Stimulated activated naive B cell treated with anti-CD40 and anti-IgM and Interleukin-4, amounts not matched to agents 10 μg/mL and 1 μg/mL and 100 μg/mL, for 72 hours (primary cell): ENCODE data around the gene LAMP5.
A peak's percentile ranks its signal among the peaks of the same experiment; 100 is the strongest.

ENCODE experiments used
- ATAC-seq, 2 donors: fragments of 150-1000 bp; cut with Tn5 transposase; replicated peaks; 2 replicates each; pipeline ENCODE4 v1.10.0; 2021; ENCODE audit warnings: moderate library complexity in 1 of 2
- DNase-seq: peaks from one replicate; pipeline ENCODE4 v3.0.0; 2021
- H3K27ac Mint-ChIP-seq: one replicate; pipeline ENCODE4 v1.8.0; 2022; ENCODE audit warnings: mild to moderate bottlenecking, mixed read lengths
- H3K27me3 Mint-ChIP-seq, 2 donors: one replicate each; pipeline ENCODE4 v1.8.0; 2022; ENCODE audit warnings: mixed read lengths in 2 of 2
- H3K36me3 Mint-ChIP-seq, 2 donors: one replicate each; pipeline ENCODE4 v1.8.0; 2022; ENCODE audit warnings: mixed read lengths in 2 of 2, mild to moderate bottlenecking in 1 of 2
- H3K4me1 Mint-ChIP-seq, 2 donors: one replicate each; pipeline ENCODE4 v1.8.0; 2022; ENCODE audit warnings: mixed read lengths in 2 of 2, mild to moderate bottlenecking in 1 of 2
- H3K4me3 Mint-ChIP-seq, 2 donors: one replicate each; pipeline ENCODE4 v1.8.0; 2022; ENCODE audit warnings: mild to moderate bottlenecking in 2 of 2, mixed read lengths in 2 of 2, moderate library complexity in 1 of 2
- H3K9me3 Mint-ChIP-seq, 2 donors: one replicate each; pipeline ENCODE4 v1.8.0; 2022; ENCODE audit warnings: mixed read lengths in 2 of 2, mild to moderate bottlenecking in 1 of 2

LAMP5 gene

DNA sequence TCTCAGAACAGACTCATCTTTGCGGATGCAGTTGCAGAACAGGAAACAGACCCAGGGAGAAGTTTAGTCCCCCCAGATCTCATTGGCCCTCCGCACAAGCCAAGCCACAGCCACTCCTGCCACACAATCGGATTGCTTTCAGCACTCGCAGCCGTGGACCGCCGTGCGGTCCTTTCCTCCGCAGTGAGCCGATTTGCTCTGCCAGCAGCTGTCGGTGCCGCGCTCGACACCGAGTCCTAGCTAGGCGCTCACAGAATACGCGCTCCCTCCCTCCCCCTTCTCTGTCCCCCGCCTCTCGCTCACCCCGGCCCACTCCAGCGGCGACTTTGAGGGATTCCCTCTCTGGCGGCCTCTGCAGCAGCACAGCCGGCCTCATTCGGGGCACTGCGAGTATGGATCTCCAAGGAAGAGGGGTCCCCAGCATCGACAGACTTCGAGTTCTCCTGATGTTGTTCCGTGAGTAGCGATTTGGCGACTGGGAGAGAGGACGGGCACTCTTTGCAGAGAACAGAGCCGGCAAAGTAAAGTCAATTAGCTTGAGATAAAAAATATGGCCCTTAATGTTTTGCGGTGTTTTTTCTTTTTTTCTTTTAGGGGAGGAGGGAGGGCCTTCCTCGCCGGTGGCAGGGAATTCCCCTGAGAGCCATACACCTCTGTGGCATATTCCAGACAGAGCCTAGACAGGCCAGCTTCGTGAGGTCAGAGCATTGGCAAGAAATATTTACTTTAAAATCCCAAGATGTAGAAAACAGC is at the start of gene LAMP5:
LAMP5 (plus strand) TSS at position 130 of the 753 bp plus-strand sequence; CDS start at position 393, 263 bp downstream.
- Mint-ChIP-seq H3K36me3 (no peaks in the 10 kb centered on the region), H3K27me3 (peaks cover 52 to 57% of the 10 kb centered on the region in 2 donors), H3K9me3 (no peaks in the 10 kb centered on the region), H3K27ac (peak within 1 kb of the TSS; percentile 47), H3K4me1 (peaks cover 25 to 46% of the 10 kb centered on the region in 2 donors), H3K4me3 (peak within 1 kb of the TSS; percentile 75 to 79)
- DNase-seq (no peak), ATAC-seq (peak; percentile 36 to 60)

- Mint-ChIP-seq H3K9me3 (peaks cover 3 to 9% of the 10 kb centered on the region in 2 donors), H3K4me1 (peaks cover 0 to 2% of the 10 kb centered on the region in 2 donors), H3K27ac (no peak overlapping the region), H3K36me3 (no peaks in the 10 kb centered on the region), H3K27me3 (no peaks in the 10 kb centered on the region), H3K4me3 (no peak overlapping the region)
- peak in 1 of 2 donors; percentile 45 for ATAC-seq
- no peak for DNase-seq
Observed at GRCh38 chr20:9467995-9468394, 46.4 kb upstream of the LAMP5 start.

GRCh38 chr20:9474835-9475415 is 39.5 kb upstream of the LAMP5 start:
- no peak for ATAC-seq
- no peaks in the 10 kb centered on the region for H3K9me3 Mint-ChIP-seq
- H3K4me1 Mint-ChIP-seq: no peaks in the 10 kb centered on the region
- H3K4me3 Mint-ChIP-seq: no peak overlapping the region
- H3K36me3 Mint-ChIP-seq: no peaks in the 10 kb centered on the region
- no peak for DNase-seq
- H3K27me3 Mint-ChIP-seq: peaks cover 0 to 6% of the 10 kb centered on the region in 2 donors
- no peak overlapping the region for H3K27ac Mint-ChIP-seq

DNA sequence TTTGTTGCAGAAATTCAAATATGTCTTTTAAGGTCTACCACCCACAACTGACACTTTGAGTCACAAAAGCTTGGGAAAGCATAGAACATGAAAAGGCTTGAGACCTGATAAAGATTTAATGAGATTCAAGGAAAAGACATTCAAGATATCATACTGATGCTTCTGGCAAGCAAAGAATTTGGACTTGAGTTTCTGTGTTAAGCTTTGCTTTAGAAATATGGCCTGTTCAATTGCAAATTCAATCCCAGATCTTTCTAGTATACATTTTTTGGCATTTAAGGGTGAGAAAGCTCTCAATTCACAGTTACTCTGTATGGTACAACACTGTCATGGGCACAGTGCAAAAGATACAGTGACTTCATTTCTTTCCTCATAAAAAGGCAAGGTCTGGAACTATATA is 38.9 kb upstream of the LAMP5 start:
- no peak overlapping the region for H3K4me3 Mint-ChIP-seq
- H3K9me3 Mint-ChIP-seq: no peaks in the 10 kb centered on the region
- no peaks in the 10 kb centered on the region for H3K36me3 Mint-ChIP-seq
- peaks cover 0 to 6% of the 10 kb centered on the region in 2 donors for H3K27me3 Mint-ChIP-seq
- DNase-seq (no peak), ATAC-seq (no peak)
- H3K27ac Mint-ChIP-seq: no peak overlapping the region
- H3K4me1 Mint-ChIP-seq: no peaks in the 10 kb centered on the region

DNA sequence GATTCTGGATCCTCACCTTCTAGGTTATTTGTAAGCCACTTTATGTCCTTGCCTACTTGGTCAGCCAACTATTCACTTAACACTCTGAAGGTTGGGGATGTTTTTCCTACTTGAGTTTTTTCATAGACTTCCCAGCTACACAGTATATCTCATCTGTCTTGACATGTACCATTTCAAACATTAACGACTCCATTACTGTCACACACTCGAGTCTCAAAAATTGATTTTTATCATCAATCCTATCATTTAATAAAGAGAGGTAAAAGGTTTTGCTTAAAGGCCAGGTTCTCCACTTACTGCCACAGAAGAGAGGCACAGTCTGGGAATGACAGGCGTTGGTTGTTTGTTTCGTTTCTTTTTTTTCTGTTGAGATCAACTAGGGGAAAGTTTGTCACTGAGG is 38.2 kb upstream of the LAMP5 start:
- no peaks in the 10 kb centered on the region for H3K4me1 Mint-ChIP-seq
- no peaks in the 10 kb centered on the region for H3K36me3 Mint-ChIP-seq
- ATAC-seq: no peak

GRCh38 chr20:9476637-9477036 is 37.8 kb upstream of the LAMP5 start:
- DNase-seq (no peak), ATAC-seq (no peak)
- Mint-ChIP-seq H3K36me3 (no peaks in the 10 kb centered on the region), H3K9me3 (no peaks in the 10 kb centered on the region), H3K4me1 (peaks cover 0 to 2% of the 10 kb centered on the region in 2 donors), H3K4me3 (no peak overlapping the region), H3K27me3 (peaks cover 0 to 10% of the 10 kb centered on the region in 2 donors), H3K27ac (no peak overlapping the region)

More for the DNA sequence above, 38.2 kb upstream of the LAMP5 start:
- Mint-ChIP-seq H3K9me3 (no peaks in the 10 kb centered on the region), H3K27me3 (peaks cover 0 to 10% of the 10 kb centered on the region in 2 donors), H3K4me3 (no peak overlapping the region), H3K27ac (no peak overlapping the region)
- no peak for DNase-seq

DNA sequence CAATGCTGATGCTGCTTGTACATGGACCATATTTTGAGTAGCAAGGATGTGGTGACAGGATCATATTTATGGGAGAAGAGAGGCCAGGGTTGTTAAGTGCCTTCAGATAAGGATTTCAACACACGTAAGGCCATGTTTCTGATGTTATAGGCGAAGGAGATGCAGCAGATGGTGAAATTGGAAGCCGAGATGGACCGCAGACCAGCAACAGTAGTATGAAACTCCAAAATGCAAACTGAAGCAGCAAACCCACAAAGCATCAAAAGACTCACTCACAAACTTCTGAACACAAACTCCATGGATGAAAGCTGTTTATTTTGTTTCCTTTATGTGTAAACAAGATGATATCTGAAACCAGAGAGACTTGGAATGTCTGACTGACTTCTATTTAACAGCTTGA is 35.6 kb upstream of the LAMP5 start:
- ATAC-seq: no peak
- DNase-seq: no peak
- Mint-ChIP-seq H3K4me1 (peaks cover 11 to 21% of the 10 kb centered on the region in 2 donors), H3K27me3 (peaks cover 0 to 10% of the 10 kb centered on the region in 2 donors), H3K9me3 (no peaks in the 10 kb centered on the region), H3K27ac (no peak overlapping the region), H3K4me3 (no peak overlapping the region), H3K36me3 (no peaks in the 10 kb centered on the region)

DNA sequence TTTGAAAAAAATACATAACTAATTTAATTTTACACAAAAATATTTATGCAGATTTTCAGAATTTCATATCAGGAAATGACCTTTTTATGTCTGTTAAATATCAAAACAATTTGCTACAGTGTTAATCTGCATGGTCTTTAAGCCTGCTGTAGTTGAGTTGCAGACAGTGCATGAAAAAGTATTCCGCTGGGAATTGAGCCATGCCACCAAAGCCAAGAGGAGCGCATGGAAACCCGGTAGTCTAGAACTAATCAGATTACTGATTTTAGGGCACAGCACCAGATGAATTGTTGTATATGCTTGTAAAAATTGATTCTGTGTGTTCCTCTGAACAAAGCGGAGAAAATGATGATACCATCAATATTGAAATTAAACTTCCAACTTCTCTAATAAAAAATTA is 34.3 kb upstream of the LAMP5 start:
- Mint-ChIP-seq H3K9me3 (no peaks in the 10 kb centered on the region), H3K4me1 (peaks cover 11 to 21% of the 10 kb centered on the region in 2 donors), H3K27me3 (peaks cover 0 to 10% of the 10 kb centered on the region in 2 donors), H3K27ac (no peak overlapping the region), H3K4me3 (no peak overlapping the region), H3K36me3 (no peaks in the 10 kb centered on the region)
- ATAC-seq: no peak
- no peak for DNase-seq

- H3K27me3 Mint-ChIP-seq: peaks cover 4 to 7% of the 10 kb centered on the region in 2 donors
- DNase-seq: no peak
- no peak overlapping the region for H3K27ac Mint-ChIP-seq
- peaks cover 13 to 21% of the 10 kb centered on the region in 2 donors for H3K4me1 Mint-ChIP-seq
- ATAC-seq: peak; percentile 67 to 75
- no peaks in the 10 kb centered on the region for H3K36me3 Mint-ChIP-seq
- no peak overlapping the region for H3K4me3 Mint-ChIP-seq
- no peaks in the 10 kb centered on the region for H3K9me3 Mint-ChIP-seq
Observed at GRCh38 chr20:9482180-9482579, 32.2 kb upstream of the LAMP5 start.

GRCh38 chr20:9483131-9483530 is 31.3 kb upstream of the LAMP5 start:
- DNase-seq (no peak), ATAC-seq (no peak)
- no peaks in the 10 kb centered on the region for H3K36me3 Mint-ChIP-seq
- H3K4me3 Mint-ChIP-seq: no peak overlapping the region
- peaks cover 13 to 21% of the 10 kb centered on the region in 2 donors for H3K4me1 Mint-ChIP-seq
- no peak overlapping the region for H3K27ac Mint-ChIP-seq
- no peaks in the 10 kb centered on the region for H3K9me3 Mint-ChIP-seq
- peaks cover 4 to 7% of the 10 kb centered on the region in 2 donors for H3K27me3 Mint-ChIP-seq

DNA sequence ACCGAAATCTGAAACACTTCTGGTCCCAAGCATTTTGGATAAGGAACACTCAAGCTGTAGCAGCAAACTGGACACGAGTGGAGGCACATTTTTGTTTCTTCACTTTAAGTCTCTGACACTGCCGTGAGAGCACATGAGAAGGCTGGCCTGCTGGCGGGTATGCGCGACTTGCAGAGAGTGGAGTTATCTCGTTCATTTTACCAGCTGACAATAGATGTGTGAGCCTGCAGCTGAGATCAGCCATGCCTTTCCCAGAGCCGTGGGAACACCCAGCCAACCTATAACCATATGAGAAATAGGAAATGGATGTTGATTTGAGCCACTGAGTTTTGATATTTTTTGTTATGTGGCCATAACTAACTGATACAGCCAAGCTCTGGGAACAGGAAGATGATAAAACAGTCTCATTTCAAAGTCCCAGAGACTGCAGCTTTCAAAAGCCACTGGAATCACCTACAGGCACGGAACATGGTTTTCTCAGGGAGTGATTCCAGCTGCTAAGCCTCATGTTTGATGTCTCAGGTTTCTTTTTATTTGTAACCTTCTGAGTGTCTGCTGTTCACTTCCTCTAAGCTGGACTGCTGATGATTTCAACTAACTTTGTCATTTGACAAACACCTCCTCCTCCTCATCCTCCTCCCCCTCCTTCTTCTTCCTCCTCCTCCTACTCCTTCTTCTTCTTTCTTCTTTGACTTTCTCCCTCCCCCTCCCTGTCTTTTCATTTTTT is 28.6 kb upstream of the LAMP5 start:
- ATAC-seq (no peak), DNase-seq (no peak)
- H3K36me3 Mint-ChIP-seq: no peaks in the 10 kb centered on the region
- H3K4me3 Mint-ChIP-seq: no peak overlapping the region
- H3K4me1 Mint-ChIP-seq: peaks cover 13 to 21% of the 10 kb centered on the region in 2 donors
- peaks cover 8 to 15% of the 10 kb centered on the region in 2 donors for H3K27me3 Mint-ChIP-seq
- no peaks in the 10 kb centered on the region for H3K9me3 Mint-ChIP-seq
- H3K27ac Mint-ChIP-seq: no peak overlapping the region

DNA sequence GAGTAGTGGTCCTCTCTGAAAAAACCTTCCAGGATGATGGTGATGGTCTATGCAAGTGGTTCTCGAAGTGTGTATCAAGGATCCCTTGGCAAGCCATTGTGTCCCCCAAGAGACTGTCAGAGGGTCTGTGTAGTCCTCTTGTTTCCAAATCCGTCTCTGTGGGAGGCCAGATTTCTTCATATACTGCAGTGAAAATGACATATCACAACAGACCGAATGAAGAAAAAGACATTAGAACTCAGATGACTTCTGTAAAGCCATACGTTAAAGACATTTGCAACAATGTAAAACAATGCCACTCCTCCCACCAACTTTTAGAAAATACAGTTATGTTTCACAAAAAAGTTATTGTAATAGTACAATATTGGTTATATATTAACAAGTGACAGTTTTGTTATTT is 27.2 kb upstream of the LAMP5 start:
- no peak overlapping the region for H3K4me3 Mint-ChIP-seq
- H3K4me1 Mint-ChIP-seq: peaks cover 8 to 13% of the 10 kb centered on the region in 2 donors
- no peaks in the 10 kb centered on the region for H3K36me3 Mint-ChIP-seq
- H3K27ac Mint-ChIP-seq: no peak overlapping the region
- no peak for ATAC-seq
- H3K9me3 Mint-ChIP-seq: no peaks in the 10 kb centered on the region
- H3K27me3 Mint-ChIP-seq: peaks cover 6 to 15% of the 10 kb centered on the region in 2 donors
- no peak for DNase-seq

DNA sequence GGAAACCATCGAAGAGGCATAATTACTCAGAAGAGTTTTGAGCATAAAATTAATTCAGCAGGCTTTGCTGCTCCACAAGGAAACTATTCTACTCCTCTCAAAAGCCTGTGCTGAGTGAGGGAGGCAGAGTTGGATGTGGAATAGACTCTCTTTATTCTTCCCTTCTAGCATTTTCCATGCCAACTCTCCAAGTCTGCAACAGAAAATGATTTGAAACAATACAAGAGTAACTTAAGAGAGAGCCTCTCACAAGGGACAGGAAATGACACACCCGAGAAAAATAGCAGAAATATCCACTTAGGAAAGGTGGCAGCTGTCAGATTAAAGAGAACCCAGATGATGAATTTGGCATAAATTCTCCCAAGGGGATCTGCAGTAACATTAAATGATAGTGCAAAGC is 26.3 kb upstream of the LAMP5 start:
- H3K36me3 Mint-ChIP-seq: no peaks in the 10 kb centered on the region

DNA sequence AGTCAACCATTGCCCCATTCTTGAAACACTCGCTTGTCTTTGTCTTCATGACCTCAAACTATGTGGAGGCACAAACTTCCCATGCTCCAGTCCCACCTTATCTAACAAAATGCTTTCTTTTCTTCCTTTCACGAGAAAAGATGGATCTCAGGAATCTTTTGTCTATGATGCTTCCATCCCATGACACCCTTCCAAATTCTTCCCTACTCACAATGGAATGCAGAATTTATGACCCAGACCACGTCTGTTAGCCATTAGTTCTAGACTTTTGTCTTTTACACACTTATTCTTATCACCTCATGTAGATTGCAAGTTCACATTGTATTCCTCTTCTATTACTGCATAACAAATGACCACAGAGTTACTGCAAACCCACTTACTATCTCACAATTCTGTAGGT is 24.2 kb upstream of the LAMP5 start:
- Mint-ChIP-seq H3K27ac (no peak overlapping the region), H3K4me1 (peaks cover 0 to 2% of the 10 kb centered on the region in 2 donors), H3K4me3 (no peak overlapping the region), H3K36me3 (no peaks in the 10 kb centered on the region), H3K9me3 (no peaks in the 10 kb centered on the region), H3K27me3 (peaks cover 11 to 31% of the 10 kb centered on the region in 2 donors)
- ATAC-seq: no peak
- no peak for DNase-seq

More for the DNA sequence above, 26.3 kb upstream of the LAMP5 start:
- Mint-ChIP-seq H3K4me1 (peaks cover 2 to 4% of the 10 kb centered on the region in 2 donors), H3K9me3 (no peaks in the 10 kb centered on the region), H3K4me3 (no peak overlapping the region), H3K27ac (no peak overlapping the region), H3K27me3 (peaks cover 11 to 22% of the 10 kb centered on the region in 2 donors)
- ATAC-seq (no peak), DNase-seq (no peak)
